H9 (cell line): ENCODE results near the gene APOM. TPM values are rescaled to one million over a fixed set of nuclear protein-coding genes. Genes with fewer than 3 reads are reported as not detected.

Experiments used
- DNase-seq: peaks from one replicate; pipeline ENCODE4 v3.0.0-alpha.2; 2017
- H2AFZ ChIP-seq: one replicate; pipeline ENCODE4 v1.6.1; 2013; ENCODE audit warnings: mild to moderate bottlenecking, low read length, control low read depth, moderate library complexity
- H2AK5ac ChIP-seq: 2 replicates; pipeline ENCODE4 v1.6.1; 2013; ENCODE audit warnings: low read length, control low read depth, mixed read lengths; ENCODE audit not compliant: insufficient read length
- H2BK120ac ChIP-seq: one replicate; pipeline ENCODE4 v1.6.1; 2013; ENCODE audit warnings: low read depth, mild to moderate bottlenecking, low read length, control low read depth, inconsistent platforms; ENCODE audit not compliant: poor library complexity, severe bottlenecking
- H2BK12ac ChIP-seq: 2 replicates; pipeline ENCODE4 v1.6.1; 2013; ENCODE audit warnings: low read length, control low read depth, mixed read lengths, low read depth; ENCODE audit not compliant: insufficient read length
- H2BK15ac ChIP-seq: 2 replicates; pipeline ENCODE4 v1.6.1; 2013; ENCODE audit warnings: low read depth, low read length, control low read depth
- H2BK20ac ChIP-seq: one replicate; pipeline ENCODE4 v1.6.1; 2013; ENCODE audit warnings: low read depth, mild to moderate bottlenecking, low read length, control low read depth, inconsistent platforms; ENCODE audit not compliant: poor library complexity, severe bottlenecking
- H2BK5ac ChIP-seq: 2 replicates; pipeline ENCODE4 v1.6.1; 2013; ENCODE audit warnings: low read length, control low read depth, mixed read lengths; ENCODE audit not compliant: insufficient read length
- H3K14ac ChIP-seq: 2 replicates; pipeline ENCODE4 v1.6.1; 2013; ENCODE audit warnings: low read length, control low read depth; ENCODE audit not compliant: insufficient read depth
- H3K18ac ChIP-seq: 2 replicates; pipeline ENCODE4 v1.6.1; 2013; ENCODE audit warnings: low read depth, mild to moderate bottlenecking, mixed read lengths, low read length, control low read depth; ENCODE audit not compliant: insufficient read length
- H3K23ac ChIP-seq: 2 replicates; pipeline ENCODE4 v1.6.1; 2013; ENCODE audit warnings: low read length, control low read depth, mixed read lengths, low read depth; ENCODE audit not compliant: insufficient read length
- H3K23me2 ChIP-seq: 2 replicates; pipeline ENCODE4 v1.6.1; 2013; ENCODE audit warnings: low read depth, mild to moderate bottlenecking, mixed read lengths, low read length, control low read depth; ENCODE audit not compliant: insufficient read length, poor library complexity, severe bottlenecking
- H3K27ac ChIP-seq: 2 replicates; pipeline ENCODE4 v1.5.1; 2013; ENCODE audit warnings: low read length, control low read depth, mixed read lengths, low read depth; ENCODE audit not compliant: insufficient read length
- H3K27me3 ChIP-seq: 2 replicates; pipeline ENCODE4 v1.6.1; 2013; ENCODE audit warnings: low read length, control low read depth, inconsistent platforms; ENCODE audit not compliant: insufficient read depth
- H3K4ac ChIP-seq: 2 replicates; pipeline ENCODE4 v1.6.1; 2013; ENCODE audit warnings: low read depth, mild to moderate bottlenecking, control low read depth, inconsistent platforms, low read length, moderate library complexity
- H3K4me1 ChIP-seq: 2 replicates; pipeline ENCODE4 v1.6.1; 2013; ENCODE audit warnings: low read length, control low read depth, inconsistent platforms; ENCODE audit not compliant: insufficient read depth
- H3K4me2 ChIP-seq: 2 replicates; pipeline ENCODE4 v1.6.1; 2013; ENCODE audit warnings: low read length, control low read depth, mixed read lengths; ENCODE audit not compliant: insufficient read length, insufficient read depth
- H3K56ac ChIP-seq: 2 replicates; pipeline ENCODE4 v1.6.1; 2013; ENCODE audit warnings: low read depth, mild to moderate bottlenecking, mixed read lengths, low read length, control low read depth; ENCODE audit not compliant: insufficient read length
- H3K79me1 ChIP-seq: 2 replicates; pipeline ENCODE4 v1.6.1; 2013; ENCODE audit warnings: low read depth, mild to moderate bottlenecking, moderate library complexity, low read length, control low read depth, inconsistent platforms; ENCODE audit not compliant: insufficient read depth, poor library complexity, severe bottlenecking
- H3K79me2 ChIP-seq: 2 replicates; pipeline ENCODE4 v1.6.1; 2013; ENCODE audit warnings: low read length, control low read depth, inconsistent platforms; ENCODE audit not compliant: insufficient read depth
- H3K9ac ChIP-seq: 2 replicates; pipeline ENCODE4 v1.6.1; 2013; ENCODE audit warnings: low read length, control low read depth, mixed read lengths; ENCODE audit not compliant: insufficient read length; ENCODE audit errors: extremely low read depth
- H3K9me3 ChIP-seq: one replicate; pipeline ENCODE4 v1.6.1; 2013; ENCODE audit warnings: low read depth, low read length, inconsistent platforms; ENCODE audit not compliant: control insufficient read depth
- H3T11ph ChIP-seq: one replicate; pipeline ENCODE4 v1.6.1; 2013; ENCODE audit warnings: mild to moderate bottlenecking, low read length, control low read depth, inconsistent platforms
- H4K20me1 ChIP-seq: one replicate; pipeline ENCODE4 v1.6.1; 2013; ENCODE audit not compliant: control insufficient read depth, insufficient read length, insufficient read depth
- H4K5ac ChIP-seq: 2 replicates; pipeline ENCODE4 v1.6.1; 2013; ENCODE audit warnings: low read depth, mild to moderate bottlenecking, mixed read lengths, low read length, control low read depth; ENCODE audit not compliant: insufficient read length
- H4K8ac ChIP-seq: replicated peaks from 2 replicates; pipeline ENCODE4 v1.6.1; 2013; ENCODE audit warnings: low read length, control low read depth, mixed read lengths, low read depth; ENCODE audit not compliant: insufficient read length
- H4K91ac ChIP-seq: 2 replicates; pipeline ENCODE4 v1.6.1; 2013; ENCODE audit warnings: low read depth, mild to moderate bottlenecking, moderate library complexity, mixed read lengths, low read length, control low read depth; ENCODE audit not compliant: insufficient read length
- H3K27ac Mint-ChIP-seq, 3 experiments: 2 replicates in 2 of 3; 3 replicates in 1 of 3; pipeline ENCODE4 v1.8.0; 2020 to 2021; ENCODE audit warnings: mixed read lengths in 3 of 3, mild to moderate bottlenecking in 1 of 3, moderate library complexity in 1 of 3
- H3K27me3 Mint-ChIP-seq: 2 replicates; pipeline ENCODE4 v1.8.0; 2021; ENCODE audit warnings: low read depth, mild to moderate bottlenecking, moderate library complexity, mixed read lengths
- H3K36me3 Mint-ChIP-seq, 3 experiments: 2 replicates in 2 of 3; 3 replicates in 1 of 3; pipeline ENCODE4 v1.8.0; 2020 to 2021; ENCODE audit warnings: low read depth in 3 of 3, mixed read lengths in 3 of 3; ENCODE audit not compliant: insufficient read depth in 1 of 3
- H3K4me1 Mint-ChIP-seq, 2 experiments: 2 replicates each; pipeline ENCODE4 v1.8.0; 2020; ENCODE audit warnings: mixed read lengths in 2 of 2
- H3K4me3 Mint-ChIP-seq, 2 experiments: 2 replicates in 1 of 2; 3 replicates in 1 of 2; pipeline ENCODE4 v1.8.0; 2020 to 2021; ENCODE audit warnings: mild to moderate bottlenecking in 2 of 2, mixed read lengths in 2 of 2, moderate library complexity in 1 of 2
- H3K9me3 Mint-ChIP-seq, 2 experiments: 2 replicates in 1 of 2; 3 replicates in 1 of 2; pipeline ENCODE4 v1.8.0; 2020; ENCODE audit warnings: mild to moderate bottlenecking in 2 of 2, mixed read lengths in 2 of 2, moderate library complexity in 1 of 2
- WGBS: extraction: QIAGEN DNeasy Blood & Tissue Kit; methylation state at CpG from one replicate; pipeline ENCODE4 v1.1.7; 2013; ENCODE audit warnings: missing lambda C conversion rate, low lambda C conversion rate, mixed read lengths; ENCODE audit not compliant: insufficient read length; ENCODE audit errors: extremely low coverage; 5-methylcytosine and 5-hydroxymethylcytosine counted together
- total RNA-seq: library from RNA; stranded (reverse); gene quantifications from 2 replicates; pipeline ENCODE4 v1.2.1, GENCODE V29; 2021
- TF ChIP-seq, protein P1 (sequence below): fragments of 200-600 bp; sonication (generic); conservative IDR thresholded peaks from 3 replicates; pipeline ENCODE4 v1.8.0; 2021; ENCODE audit warnings: antibody characterized with exemption, mild to moderate bottlenecking

Gene APOM
- total RNA-seq, 1 experiment from 2014 or later, result 3.6 TPM

DNA sequence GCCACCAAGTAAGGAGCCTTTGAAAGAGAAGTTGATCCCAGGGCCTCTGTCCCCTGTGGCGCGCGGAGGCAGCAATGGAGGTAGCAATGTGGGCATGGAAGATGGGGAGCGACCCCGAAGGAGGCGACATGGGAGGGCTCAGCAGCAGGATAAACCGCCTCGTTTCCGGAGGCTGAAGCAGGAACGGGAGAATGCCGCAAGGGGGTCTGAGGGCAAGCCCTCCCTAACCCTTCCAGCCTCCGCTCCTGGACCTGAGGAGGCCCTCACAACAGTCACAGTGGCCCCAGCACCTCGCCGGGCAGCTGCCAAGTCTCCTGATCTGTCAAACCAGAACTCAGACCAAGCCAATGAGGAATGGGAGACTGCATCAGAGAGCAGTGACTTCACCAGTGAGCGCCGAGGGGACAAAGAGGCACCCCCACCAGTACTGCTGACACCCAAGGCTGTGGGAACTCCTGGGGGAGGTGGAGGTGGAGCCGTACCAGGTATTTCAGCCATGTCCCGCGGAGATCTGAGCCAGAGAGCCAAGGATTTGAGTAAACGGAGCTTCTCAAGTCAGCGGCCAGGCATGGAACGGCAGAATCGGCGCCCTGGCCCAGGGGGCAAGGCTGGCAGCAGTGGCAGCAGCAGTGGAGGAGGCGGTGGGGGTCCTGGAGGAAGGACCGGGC, 23.3 kb upstream of the APOM start:
- peak overlapping the region; percentile 70 to 93 (median 81); a peak in 5 of 7 replicates for H3K27ac Mint-ChIP-seq
- H4K8ac ChIP-seq, result no peak overlapping the region
- no CpG with 5 or more reads among the region's 26 CpGs for WGBS

More for the DNA sequence above, 23.3 kb upstream of the APOM start:
- Histone ChIP-seq H2BK5ac (no peak overlapping the region), H2BK20ac (no peak overlapping the region), H4K5ac (no peak overlapping the region), H3K23ac (no peak overlapping the region), H3K4ac (no peak overlapping the region), H3K14ac (no peak overlapping the region), H2BK12ac (no peak overlapping the region), H3K4me1 (no peaks in the 10 kb centered on the region), H3K9me3 (no peaks in the 10 kb centered on the region), H2BK15ac (no peak overlapping the region; the same call in 1 of the 2 replicates), H3K18ac (no peak overlapping the region), H4K91ac (no peak overlapping the region), H4K20me1 (peaks cover 2% of the 10 kb centered on the region), H3K56ac (no peak overlapping the region), H3K27ac (no peak overlapping the region), H2AK5ac (no peak overlapping the region), H3K27me3 (no peaks in the 10 kb centered on the region), H3T11ph (no peak overlapping the region), H3K79me1 (no peaks in the 10 kb centered on the region), H2AFZ (no peak overlapping the region), H3K9ac (no peak overlapping the region), H3K23me2 (no peaks in the 10 kb centered on the region), H3K4me2 (no peak overlapping the region), H3K79me2 (no peaks in the 10 kb centered on the region), H2BK120ac (no peak overlapping the region)
- Mint-ChIP-seq H3K4me1 (0 out of 4 replicates have a peak, but pooled peaks cover 0 to 3% of the 10 kb centered on the region in 2 experiments), H3K4me3 (no peak overlapping the region), H3K9me3 (no peaks in the 10 kb centered on the region), H3K36me3 (peaks cover 80 to 100% (median 100%) of the 10 kb centered on the region in 3 experiments), H3K27me3 (no peaks in the 10 kb centered on the region)
- no peak for DNase-seq
- TF ChIP-seq, protein P1, sequence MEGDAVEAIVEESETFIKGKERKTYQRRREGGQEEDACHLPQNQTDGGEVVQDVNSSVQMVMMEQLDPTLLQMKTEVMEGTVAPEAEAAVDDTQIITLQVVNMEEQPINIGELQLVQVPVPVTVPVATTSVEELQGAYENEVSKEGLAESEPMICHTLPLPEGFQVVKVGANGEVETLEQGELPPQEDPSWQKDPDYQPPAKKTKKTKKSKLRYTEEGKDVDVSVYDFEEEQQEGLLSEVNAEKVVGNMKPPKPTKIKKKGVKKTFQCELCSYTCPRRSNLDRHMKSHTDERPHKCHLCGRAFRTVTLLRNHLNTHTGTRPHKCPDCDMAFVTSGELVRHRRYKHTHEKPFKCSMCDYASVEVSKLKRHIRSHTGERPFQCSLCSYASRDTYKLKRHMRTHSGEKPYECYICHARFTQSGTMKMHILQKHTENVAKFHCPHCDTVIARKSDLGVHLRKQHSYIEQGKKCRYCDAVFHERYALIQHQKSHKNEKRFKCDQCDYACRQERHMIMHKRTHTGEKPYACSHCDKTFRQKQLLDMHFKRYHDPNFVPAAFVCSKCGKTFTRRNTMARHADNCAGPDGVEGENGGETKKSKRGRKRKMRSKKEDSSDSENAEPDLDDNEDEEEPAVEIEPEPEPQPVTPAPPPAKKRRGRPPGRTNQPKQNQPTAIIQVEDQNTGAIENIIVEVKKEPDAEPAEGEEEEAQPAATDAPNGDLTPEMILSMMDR, result no peak
